Measurements from ENCODE around the gene KERA.
A peak's percentile ranks its signal among the peaks of the same experiment; 100 is the strongest.

Gene KERA

DNA sequence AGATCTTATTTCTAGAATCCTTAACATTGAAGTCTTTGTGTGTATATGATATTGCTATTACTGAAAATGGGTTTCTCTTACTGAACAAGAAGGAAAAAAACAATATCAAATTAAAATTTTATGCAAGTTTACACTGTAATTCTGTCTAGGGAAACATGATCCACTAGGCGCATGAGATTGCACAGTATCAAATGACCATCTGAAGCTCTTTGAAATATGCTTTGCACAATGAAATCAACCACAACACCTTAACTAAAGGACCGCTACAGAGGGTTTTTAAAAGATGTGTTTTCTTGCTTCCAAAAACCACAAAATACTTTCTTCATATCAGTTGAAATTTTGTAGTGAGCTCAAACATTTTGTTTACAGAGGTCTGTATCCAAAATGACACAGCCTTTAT is 15.1 kb upstream of the KERA start:
- DNase-seq = no peak

DNA sequence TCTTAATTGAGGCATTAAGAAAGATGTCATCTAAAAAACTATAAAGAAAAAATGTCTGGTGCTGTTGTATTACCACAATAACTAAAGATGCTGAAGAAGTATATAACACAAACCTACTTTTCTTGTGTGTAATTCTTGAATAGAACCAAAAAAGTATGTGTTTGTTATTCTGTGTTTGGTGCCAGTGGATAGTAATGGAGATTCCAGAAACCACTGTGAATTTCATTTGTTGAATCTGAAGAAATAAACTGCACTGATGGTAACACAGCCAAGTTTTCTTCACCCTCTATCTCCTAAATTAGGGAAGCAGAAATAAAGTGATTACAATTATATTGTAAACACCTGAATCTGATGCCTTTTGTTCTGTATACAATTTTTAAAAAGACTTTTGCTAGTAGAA is 13.1 kb upstream of the KERA start:
- DNase-seq = no peak

GRCh38 chr12:91065396-91065795 is 7.6 kb upstream of the KERA start:
- DNase-seq = no peak

- no peak for DNase-seq
Measured at GRCh38 chr12:91064640-91065039, 6.8 kb upstream of the KERA start.

DNA sequence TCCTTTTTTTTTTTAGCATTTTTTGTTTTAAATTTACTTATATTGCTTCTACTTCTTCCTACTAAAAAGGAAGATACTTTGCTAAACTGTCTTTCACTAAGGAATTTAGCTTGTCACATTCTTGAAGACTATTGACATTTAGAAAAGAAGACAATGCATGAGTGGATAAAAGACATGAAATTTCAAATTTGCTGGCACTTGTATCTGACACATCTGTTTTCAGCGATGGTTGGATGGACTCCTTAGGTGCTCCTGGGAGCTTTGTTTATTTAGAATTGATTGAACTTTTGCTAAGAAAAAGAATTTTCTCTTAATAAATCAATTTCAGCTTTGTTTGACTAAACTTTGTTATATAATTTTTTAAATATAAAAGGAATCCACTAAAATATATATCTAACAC is 3.3 kb upstream of the KERA start:
- no peak for DNase-seq

GRCh38 chr12:91059211-91059610 is 1.4 kb upstream of the KERA start:
- no peak for DNase-seq

- no peak for DNase-seq
Measured at GRCh38 chr12:91058786-91059185, 962 bp upstream of the KERA start.

DNA sequence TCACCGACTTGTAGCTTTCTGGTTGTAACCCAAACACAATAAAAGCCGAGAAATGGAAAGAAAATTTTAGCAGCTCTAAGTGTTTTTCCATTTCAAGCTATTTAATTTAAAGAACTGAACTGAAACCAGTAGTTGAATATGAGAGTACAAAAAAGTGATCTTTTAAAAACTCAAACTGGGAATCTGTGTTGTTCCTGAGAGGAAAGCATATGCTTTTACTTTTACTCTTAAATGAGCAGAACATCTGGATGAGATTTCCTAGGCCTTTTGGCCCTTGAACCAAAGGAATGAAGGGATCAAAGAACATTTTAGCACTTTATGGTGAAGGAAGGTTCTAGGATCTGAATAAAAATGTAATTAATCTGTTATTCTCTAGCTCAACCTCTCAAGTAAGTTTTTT is 1.3 kb downstream of the KERA start:
- DNase-seq = no peak

- no peak for DNase-seq
Measured at GRCh38 chr12:91055976-91056375, 1.8 kb downstream of the KERA start.

DNA sequence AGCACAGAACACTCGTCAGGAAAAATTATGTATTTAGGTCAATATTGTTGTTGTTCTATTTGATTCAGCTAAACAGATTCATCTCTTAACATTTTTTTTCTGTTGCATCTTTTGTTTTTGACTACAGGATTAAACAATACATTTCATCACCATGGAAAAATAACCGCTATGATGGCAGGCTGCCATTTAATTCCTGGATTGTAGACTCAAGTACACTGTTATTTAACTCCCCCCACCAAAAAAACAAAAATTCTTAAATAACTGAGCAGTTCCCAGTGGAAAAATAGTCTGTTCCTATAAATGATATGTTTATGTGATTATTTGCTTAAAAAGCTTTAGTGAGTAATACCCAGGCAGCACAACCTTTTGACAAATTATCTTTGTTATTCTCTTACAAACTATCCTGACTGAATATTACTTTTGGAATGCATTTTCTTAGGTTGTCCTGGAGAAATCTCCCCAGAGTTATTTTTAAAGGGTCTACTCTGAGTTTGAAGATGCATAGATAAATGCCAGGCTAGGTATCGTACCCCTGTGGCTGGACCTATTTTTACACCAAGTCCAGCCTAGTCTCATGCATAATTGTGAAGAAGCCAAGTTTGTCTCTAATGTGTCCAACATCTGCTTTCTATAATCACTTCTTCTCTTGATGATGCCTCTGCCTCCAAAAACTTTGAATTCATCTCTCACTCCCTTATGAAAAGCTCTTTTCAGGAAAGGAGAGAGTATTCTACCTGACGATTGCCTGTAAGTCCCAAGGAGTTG is 3.7 kb downstream of the KERA start:
- DNase-seq = no peak

DNA sequence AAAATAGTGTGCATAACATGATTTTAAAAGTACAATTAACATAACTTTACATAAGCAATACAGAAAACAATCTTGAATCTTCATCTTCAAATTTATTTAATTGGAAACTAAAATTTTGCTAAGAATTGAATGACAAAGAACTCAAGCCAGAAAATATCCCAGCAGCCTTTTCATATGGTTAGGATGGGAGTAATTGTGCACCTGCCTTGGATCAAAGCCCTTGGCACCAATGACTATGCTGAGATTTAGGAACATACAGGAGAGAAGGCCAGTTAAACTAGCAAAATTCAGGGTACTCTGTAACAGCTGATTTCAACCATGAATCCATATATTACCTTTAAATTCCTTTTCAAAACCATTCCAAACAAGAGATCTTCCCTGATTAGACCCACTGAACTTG is 5.8 kb downstream of the KERA start:
- no peak for DNase-seq

DNA sequence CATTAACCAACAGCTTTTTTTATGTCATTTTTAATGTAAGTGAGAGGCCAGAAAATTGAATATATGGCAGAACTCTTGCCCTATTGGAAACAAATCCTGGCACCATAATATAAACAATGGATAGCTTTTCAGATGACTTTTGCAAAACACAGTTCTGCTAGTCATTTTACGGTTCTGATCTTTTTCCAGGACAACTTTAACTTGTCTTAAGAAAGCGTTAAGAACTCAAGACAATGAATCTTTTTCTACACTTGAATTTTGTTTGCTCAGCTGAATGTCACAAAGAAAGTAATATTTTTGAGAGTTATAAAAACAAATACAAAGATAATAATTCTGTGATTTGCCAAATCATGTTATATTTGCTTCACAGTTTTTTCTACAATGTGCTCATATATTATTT is 13.2 kb downstream of the KERA start:
- no peak for DNase-seq

DNA sequence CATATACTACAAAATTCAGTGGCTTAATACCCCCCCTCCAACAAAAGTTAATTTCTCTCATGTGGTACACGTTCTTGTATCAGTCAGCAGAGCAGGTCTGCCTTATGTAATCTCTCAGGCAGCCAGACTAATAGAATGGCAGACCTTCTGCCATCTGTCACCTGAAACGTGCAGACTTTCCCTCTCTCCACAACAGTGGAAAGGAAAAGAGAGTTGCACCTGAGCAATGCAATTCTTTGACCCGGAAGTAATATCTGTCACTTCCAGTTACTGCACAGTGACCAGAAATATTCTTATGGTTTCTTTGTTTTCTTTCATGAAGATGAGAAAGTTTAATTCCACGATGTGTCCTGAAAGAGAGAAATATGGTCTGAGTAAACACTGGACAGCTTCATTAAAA is 14.4 kb downstream of the KERA start:
- DNase-seq = no peak

DNA sequence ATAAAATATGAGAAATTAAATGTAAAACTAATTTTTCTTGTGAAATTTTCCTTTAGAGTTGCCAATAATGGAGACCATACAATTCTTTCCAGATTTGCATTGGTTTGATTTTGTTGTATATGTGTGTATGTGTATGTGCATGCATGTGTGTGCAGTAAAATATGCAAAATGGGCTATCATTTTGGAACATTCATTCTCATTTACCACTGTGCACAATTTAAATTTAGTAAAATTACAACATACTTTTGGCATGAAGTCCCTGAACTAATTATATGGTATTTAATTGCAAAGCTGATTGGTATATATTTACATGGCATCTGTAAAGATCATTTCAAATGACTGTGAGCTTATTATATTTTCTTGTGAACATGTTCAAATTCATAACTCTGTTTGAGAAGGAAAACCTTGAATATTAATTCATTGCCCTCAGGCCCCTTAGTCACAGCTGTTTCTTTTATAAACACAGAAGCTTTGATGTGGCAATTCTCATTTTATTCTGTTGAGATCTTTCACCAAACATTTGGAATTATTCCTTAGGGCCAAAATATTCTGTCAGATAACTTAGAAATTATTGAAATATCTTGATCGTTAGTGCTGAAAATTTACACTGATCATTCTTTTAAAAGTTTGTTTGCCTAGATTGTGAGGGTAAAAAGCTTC is 17.6 kb downstream of the KERA start:
- DNase-seq = no peak

DNA sequence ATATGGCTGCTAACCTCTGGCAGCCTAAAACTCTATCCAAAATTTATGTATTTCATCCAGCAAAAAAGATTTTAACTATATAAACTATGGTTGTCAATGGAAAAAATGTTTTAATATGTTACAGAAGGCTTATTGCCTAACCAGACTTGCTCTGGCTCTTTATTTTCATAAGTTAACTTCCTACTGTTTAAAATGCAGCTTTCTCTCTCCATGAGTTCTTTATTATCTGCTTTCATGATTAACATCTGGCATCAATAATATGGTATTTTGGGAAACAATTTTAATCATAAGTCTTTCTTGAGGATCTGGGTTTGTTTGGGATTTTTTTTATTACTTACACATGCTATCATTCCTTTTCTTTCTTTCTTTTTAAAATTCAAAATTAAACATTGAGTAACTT is 20.5 kb downstream of the KERA start:
- no peak for DNase-seq

GRCh38 chr12:91033251-91033650 is 24.6 kb downstream of the KERA start:
- no peak for DNase-seq

DNA sequence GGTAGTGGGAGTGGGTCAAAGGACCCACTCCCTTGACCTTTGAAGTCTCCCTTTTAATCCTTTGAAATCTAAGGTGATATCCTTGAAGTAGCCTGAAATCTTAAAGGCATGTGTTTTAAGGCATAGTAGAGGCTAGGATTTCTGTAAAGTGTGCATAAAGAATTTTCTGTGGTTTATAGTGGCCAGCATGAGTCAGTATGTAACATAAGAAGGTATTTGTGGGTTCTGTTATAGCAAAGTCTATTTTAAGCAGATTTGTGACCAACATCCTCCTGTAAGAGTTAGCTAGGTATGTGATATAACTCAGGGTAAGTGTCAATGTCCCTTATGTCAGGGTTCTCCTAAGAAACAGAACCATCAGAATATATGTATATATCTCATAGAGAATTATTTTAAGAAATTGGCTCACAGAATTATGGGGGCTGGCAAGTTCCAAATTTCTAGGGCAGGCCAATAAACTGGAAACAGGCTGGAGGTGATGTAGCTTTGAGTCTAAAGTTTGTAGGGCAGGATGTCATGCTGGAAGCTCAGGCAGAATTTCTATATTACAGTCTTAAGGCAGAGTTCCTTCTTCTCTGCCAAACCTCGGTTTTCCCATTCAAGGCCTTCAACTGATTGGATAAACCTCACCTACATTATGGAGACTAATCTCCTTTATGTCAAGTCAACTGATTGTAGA is 34.4 kb downstream of the KERA start:
- DNase-seq = no peak

DNA sequence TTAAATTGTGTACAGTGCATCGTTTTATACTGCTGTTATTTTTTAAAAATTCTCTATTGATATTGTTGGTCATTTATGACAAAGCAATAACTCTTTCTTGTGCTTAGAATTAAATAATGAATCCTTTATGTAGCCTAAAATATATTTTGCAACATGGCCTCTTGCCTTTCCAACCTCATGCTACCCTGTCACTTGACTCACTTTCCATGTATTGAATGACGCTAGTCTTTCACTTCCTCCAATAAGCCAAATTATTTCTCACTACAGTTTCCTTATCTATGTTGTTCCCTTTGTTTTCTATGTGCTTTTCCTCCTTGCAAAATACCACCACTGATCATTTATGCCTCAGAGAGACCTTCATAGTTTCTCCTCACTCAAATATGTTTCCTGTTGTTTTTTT is 36.7 kb downstream of the KERA start:
- peak; percentile 11 to 33 for DNase-seq

GRCh38 chr12:91019455-91019854 is 38.4 kb downstream of the KERA start:
- DNase-seq = no peak

GRCh38 chr12:91017511-91018263 is 40.1 kb downstream of the KERA start:
- no peak for DNase-seq

DNA sequence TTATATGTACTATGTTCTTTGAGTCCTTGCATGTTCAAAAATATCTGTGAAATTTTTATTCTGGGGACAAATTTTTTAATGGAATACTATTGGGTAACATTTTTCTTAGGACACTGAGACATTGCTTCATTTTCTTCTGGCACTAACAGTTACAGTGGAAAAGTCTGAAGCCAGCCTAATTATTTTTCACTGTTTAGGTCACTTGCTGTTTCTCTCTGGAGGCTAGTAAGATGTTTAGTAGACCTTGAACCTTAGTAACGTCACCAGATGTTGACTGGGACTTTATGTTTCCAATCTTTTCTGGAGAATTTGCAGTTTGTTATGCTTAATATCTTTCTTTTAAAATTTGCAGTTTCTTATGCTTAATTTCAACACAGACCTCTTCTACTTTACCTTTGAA is 40.8 kb downstream of the KERA start:
- DNase-seq = no peak

- no peak for DNase-seq
Measured at GRCh38 chr12:91009319-91009950, 48.4 kb downstream of the KERA start.
